Measurements from ENCODE around the gene C10orf143.
"Not testable (repeated sequence)": the region's sequence is repeated elsewhere in the genome, so short reads cannot be mapped to it uniquely, and the experiment has no call there.

The C10orf143 gene

GRCh38 chr10:130110246-130111112, at the start of gene C10orf143:
Gene C10orf143, minus strand, starts transcription at chr10:130110830. Its CDS starts 58 bp downstream, at chr10:130110772.
- DNase-seq = peak; percentile 84

DNA sequence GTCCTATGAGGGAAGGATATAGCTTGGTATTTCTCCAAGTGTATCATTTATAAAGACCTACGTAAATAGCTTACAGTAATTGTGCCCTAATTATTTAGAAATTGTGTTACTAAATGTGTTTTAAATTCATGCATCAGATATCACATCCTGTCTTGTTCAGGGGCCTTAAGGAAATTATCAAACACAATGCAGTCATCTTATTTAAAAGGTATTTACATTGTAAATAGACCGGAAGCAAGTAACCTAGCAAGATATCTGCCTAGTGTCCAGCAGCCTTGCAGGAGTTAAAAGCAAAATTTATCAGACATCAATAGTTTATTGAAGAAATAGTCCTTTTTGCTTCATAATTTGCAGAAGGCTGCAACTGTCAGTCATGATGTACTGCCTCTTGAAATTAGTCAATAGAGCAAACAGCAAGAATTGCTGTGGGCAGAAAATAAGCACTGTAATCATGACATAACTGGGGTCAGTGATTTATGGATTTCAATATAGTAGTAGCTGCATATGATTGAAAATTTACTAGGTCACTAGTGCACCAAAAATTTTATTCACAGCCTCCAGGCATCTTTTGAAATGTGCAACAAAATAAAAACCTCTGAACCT, 48.7 kb upstream of the C10orf143 start:
- no peak for DNase-seq

- no peak for DNase-seq
These were observed 35.4 kb upstream of the C10orf143 start for GRCh38 chr10:130146042-130146441.

DNA sequence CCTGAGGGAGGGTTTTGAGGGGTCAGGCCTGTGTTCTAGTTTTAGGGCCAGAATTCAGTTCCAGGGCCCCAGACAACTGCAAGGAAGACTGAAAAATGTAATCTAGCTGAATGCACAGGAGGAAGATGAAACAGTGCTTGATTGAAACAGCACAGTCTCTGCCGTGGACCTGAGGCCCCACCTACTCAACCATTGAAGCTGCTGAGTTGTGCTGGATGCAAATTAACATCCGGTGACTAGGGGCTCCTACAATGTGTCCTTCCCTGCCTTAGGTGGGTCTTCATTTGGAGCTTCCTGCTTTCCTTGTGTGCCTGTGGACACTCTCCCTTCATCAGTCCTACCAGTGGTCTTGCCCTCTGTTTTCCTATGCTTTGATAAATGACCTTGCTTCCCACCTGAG, 31.2 kb upstream of the C10orf143 start:
- DNase-seq = no peak

DNA sequence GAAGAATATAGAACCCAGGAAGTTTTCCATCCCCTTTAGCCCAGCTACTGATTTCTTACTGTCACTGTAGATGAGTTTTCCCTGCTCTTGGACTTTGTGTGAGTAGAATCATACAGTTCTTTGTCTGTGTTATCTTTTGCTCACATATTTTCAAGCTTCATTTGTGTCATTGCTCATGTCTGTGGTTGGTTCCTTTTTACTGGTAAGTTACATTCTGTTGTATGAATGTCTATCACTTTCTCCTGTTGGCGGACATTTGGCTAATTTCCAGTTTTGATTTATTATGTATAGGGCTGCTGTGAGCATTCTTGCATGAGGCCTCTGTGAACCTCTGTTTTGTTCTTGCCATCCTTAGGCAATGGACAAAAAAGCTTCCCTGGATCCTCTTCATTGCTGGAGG, 30.8 kb upstream of the C10orf143 start:
- no peak for DNase-seq

DNA sequence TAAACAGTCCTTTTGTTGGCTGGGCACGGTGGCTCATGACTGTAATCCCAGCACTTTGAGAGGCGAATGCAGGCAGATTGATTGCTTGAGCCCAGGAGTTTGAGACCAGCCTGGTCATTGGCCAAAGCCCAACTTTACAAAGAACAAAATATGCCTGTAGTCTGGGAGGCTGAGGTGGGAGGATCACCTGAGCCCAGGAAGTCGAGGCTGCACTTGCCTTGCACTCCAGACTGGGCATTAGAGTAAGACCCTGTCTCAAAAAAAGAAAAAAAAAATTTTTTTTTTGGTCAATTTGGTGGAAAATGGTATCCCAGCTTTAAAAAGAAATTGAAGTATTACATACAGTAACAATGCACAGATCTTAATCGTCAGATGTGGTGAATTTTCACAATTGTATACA, 30.4 kb upstream of the C10orf143 start:
- no peak for DNase-seq

DNA sequence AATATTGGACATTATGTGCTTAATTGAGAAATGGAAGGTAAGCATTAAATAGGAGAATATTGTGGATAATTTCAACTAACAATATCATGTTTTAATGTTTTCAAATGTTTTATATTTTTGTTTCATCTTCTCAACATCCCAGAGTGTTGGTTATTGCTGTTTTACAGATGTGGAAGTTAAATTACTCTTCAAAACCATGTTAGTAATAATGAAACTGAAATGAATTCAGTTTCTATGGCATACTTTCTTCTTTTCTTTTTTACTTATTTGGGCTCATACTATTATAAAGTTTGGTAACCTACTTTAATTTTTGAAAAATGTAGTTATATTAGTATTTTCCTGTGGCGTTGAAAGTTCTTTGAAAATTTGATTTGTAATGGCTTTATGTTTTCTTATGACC, 29.8 kb upstream of the C10orf143 start:
- DNase-seq = no peak

GRCh38 chr10:130138479-130138866, 27.8 kb upstream of the C10orf143 start:
- no peak for DNase-seq

GRCh38 chr10:130137659-130138478, 27.2 kb upstream of the C10orf143 start:
- DNase-seq = no peak

DNA sequence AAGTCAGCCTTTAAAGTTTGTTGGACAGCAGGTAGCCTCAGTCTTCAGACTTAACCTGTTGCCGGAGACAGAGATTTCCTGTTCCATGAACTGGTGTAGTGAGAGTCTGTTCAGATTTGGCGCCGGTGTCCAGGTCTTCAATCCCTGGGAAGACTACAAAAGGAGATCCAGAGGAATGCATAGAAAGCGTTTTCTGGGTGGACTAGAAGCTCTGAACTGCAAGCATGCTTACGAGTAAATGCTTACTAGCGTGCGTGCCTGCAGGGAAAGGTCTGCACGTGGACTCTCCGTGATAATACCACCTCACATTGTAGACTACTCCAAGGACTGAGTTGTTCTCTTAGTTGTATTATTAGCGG, 26.4 kb upstream of the C10orf143 start:
- no peak for DNase-seq

DNA sequence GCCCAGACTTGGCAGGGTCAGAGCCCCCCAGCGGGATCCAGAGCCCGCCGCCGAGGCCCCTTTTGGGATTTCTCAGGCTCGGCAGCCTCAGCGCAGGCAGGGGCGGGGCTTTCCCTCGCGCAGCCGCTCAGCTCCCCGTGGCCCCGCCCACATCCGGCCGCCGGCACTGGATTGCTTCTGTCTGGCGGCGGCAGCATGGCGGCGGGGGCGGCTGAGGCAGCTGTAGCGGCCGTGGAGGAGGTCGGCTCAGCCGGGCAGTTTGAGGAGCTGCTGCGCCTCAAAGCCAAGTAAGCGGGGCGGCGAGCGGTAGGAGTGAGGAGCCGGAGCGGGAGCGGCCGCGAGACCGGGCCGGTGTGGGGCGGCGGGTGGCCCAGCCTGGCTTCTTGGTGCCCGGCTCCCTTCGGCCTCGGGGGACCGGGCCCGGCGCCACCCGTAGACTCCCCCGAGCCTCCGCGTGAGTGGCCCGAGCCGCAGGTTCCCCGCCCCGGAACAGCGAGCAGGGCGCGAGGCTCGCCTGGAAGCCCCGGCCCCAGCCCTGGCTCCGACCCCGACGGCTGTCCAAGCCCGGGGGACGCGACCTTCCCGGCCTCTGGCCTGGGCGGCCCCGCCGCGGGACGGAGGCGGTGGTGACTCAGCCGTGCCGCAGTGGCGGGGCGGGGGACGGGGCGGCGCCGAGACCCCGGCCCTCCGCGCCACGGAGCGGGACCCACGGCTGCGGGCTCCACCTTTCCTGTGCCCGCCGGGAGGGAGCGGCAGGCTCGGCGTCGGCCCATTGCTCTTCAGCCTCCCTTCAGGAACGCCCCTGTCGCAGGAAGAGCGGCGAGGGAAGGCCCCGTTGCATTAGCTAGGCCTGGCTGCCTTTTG, 25.8 kb upstream of the C10orf143 start, which contains the start of gene GLRX3:
TSS of gene GLRX3 (plus strand) at position 166 of the 864 bp plus-strand sequence. CDS start at position 196, 30 bp downstream.
- peak; percentile 55 for DNase-seq

DNA sequence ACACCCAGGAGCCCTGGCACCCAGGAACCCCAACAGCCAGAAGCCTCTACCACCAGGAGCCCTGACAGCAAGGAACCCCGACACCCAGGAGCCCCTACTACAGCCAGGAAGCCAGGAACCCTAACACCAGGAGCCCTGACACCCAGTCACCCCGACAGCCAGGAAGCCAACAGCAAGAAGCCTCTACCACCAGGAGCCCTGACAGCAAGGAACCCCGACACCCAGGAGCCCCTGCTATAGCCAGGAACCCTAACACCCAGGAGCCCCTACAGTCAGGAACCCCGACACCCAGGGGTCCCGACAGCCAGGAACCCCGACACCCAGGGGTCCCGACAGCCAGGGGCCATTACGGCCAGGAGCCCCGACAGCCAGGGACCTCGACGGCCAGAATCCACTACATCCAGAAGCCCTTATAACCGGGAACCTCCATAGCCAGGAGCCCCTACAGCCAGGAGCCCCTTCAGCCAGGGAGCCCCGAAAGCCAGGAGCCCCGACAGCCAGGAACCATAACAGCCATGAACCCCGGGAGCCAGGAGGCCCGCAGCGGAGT, 25.1 kb upstream of the C10orf143 start:
- DNase-seq = no peak

GRCh38 chr10:130128922-130129321, 18.3 kb upstream of the C10orf143 start:
- DNase-seq = no peak

- no peak for DNase-seq
These were observed 17.6 kb upstream of the C10orf143 start for GRCh38 chr10:130128062-130128781.

DNA sequence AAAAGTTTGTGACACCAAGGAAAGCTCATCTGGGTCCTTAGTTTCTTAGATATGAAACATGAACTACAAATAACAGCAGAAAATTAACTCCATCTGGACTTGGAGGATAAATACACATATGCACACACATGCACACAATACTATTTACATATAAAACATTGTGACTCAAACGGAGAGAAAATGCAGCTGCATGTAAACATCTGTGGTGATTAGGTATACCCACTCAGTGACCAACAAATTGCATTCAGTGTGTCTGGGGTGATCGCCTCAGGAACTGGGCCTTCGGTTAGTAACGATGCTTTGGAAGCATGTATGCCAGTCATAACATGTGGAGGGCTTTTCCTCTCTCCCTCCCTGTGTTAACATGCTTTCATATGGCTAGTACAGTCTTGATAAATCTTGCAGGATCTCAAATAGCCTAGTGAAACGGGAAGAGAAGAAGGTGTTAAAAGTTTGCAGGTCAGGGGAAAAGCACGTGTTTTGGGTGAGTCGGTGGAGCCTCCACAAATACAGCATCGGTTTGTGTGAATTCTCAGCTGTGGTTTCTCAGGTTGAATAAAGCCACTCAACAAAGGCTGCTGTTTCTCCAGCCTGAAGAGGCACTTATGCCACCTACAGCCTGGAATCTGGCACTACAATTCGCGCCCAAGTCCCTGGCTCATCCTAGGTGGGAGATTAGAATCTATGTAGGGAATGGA, 16.9 kb upstream of the C10orf143 start:
- DNase-seq = peak; percentile 46

- no peak for DNase-seq
These were observed 11.0 kb upstream of the C10orf143 start for GRCh38 chr10:130121486-130122079.

- DNase-seq = not testable (repeated sequence)
These were observed 6.9 kb upstream of the C10orf143 start for GRCh38 chr10:130117535-130117934.

GRCh38 chr10:130116942-130117341, 6.3 kb upstream of the C10orf143 start:
- DNase-seq = not testable (repeated sequence)

GRCh38 chr10:130112821-130113220, 2.2 kb upstream of the C10orf143 start:
- DNase-seq = no peak

GRCh38 chr10:130111852-130112180, 1.2 kb upstream of the C10orf143 start:
- DNase-seq = no peak

All from NCI-H1092 (cell line).